ENCODE data around the gene ALDH4A1. TPM values are rescaled to one million over a fixed set of nuclear protein-coding genes. Genes with fewer than 3 reads are reported as not detected.

ALDH4A1 gene
- polyA plus RNA-seq, 3 donors from 2014 or later: 1.7 to 6.7 (median 3.8) TPM

- H3K36me3 Mint-ChIP-seq: no peaks in the 10 kb centered on the region
- peak overlapping the region in 1 of 6 donors; percentile 36 for H3K27ac Mint-ChIP-seq
- no peaks in the 10 kb centered on the region for H3K4me1 Mint-ChIP-seq
These were observed 32.3 kb downstream of the ALDH4A1 start for GRCh38 chr1:18869847-18870594.

DNA sequence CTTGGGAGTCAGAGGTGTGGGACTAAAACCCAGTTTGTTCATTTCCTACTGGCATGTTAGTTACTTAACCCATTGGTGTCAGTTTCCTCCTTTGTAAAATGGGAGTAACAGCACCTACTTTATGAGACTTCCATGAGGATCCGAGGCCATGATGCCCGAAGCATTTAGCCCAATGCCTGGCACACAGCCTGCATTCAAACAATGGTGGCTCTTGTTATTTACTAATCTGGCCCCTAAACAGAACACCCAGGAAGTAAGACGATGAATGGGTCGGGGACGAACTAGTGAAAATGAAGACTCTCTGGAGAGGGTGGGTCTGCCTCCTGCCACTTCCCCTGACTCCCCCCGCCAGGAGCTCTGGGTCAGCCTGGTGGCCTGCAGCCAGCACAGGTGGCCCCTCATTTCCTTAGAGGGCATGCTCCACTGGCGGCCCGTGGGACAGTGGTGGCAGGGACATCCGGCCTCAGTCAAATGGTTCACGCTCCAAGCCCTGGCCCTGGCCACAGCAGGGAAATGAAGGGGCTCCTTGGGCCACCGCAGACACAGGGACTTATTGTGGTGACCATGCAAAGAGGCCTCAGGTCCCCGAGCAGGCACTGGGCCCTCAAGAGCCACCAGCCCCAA, 33.4 kb downstream of the ALDH4A1 start:
- Mint-ChIP-seq H3K4me3 (no peak overlapping the region), H3K27ac (no peak overlapping the region), H3K36me3 (no peaks in the 10 kb centered on the region), H3K27me3 (ENCODE audit: low read depth in 3 of 3) (peaks cover 2 to 4% (median 3%) of the 10 kb centered on the region in 3 donors), H3K4me1 (no peaks in the 10 kb centered on the region), H3K9me3 (no peaks in the 10 kb centered on the region)
- DNase-seq: no peak

More at GRCh38 chr1:18869847-18870594, 32.3 kb downstream of the ALDH4A1 start:
- DNase-seq: no peak
- Mint-ChIP-seq H3K27me3 (ENCODE audit: low read depth in 3 of 3) (peaks cover 1 to 2% (median 2%) of the 10 kb centered on the region in 3 donors), H3K9me3 (no peaks in the 10 kb centered on the region), H3K4me3 (no peak overlapping the region)

DNA sequence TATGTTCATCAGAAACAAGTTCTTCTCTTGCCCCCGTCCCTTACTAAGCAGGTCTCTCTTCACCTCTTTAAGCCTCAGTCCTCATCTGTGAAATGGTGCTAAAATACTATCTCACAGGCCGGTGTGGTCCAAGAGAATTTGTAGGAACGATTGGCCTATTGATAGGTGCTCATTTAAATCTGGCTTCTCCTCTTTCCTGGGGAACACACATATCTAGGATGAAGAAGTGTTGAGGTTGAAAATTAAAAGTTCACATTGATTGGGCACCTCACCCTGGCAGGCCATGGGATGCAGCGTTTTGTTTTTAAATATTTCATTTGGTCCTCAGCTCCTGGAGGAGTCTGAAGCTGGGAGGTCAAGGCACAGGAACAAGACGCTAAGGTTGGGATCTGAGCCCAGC, 34.0 kb downstream of the ALDH4A1 start:
- no peak overlapping the region for H3K4me3 Mint-ChIP-seq
- H3K36me3 Mint-ChIP-seq: no peaks in the 10 kb centered on the region
- H3K9me3 Mint-ChIP-seq: no peaks in the 10 kb centered on the region
- no peaks in the 10 kb centered on the region for H3K4me1 Mint-ChIP-seq
- H3K27ac Mint-ChIP-seq: no peak overlapping the region
- DNase-seq: no peak
- H3K27me3 Mint-ChIP-seq (ENCODE audit: low read depth in 3 of 3): peaks cover 2 to 4% (median 3%) of the 10 kb centered on the region in 3 donors

GRCh38 chr1:18866846-18867245, 35.5 kb downstream of the ALDH4A1 start:
- peaks cover 2 to 7% (median 2%) of the 10 kb centered on the region in 3 donors for H3K27me3 Mint-ChIP-seq (ENCODE audit: low read depth in 3 of 3)
- no peaks in the 10 kb centered on the region for H3K9me3 Mint-ChIP-seq
- no peak overlapping the region for H3K27ac Mint-ChIP-seq
- no peaks in the 10 kb centered on the region for H3K4me1 Mint-ChIP-seq
- DNase-seq: no peak
- no peaks in the 10 kb centered on the region for H3K36me3 Mint-ChIP-seq
- H3K4me3 Mint-ChIP-seq: no peak overlapping the region

- peaks cover 2 to 7% (median 2%) of the 10 kb centered on the region in 3 donors for H3K27me3 Mint-ChIP-seq (ENCODE audit: low read depth in 3 of 3)
- no peaks in the 10 kb centered on the region for H3K9me3 Mint-ChIP-seq
- no peaks in the 10 kb centered on the region for H3K4me1 Mint-ChIP-seq
- H3K4me3 Mint-ChIP-seq: no peak overlapping the region
- H3K27ac Mint-ChIP-seq: no peak overlapping the region
- no peak for DNase-seq
- H3K36me3 Mint-ChIP-seq: no peaks in the 10 kb centered on the region
These were observed 36.0 kb downstream of the ALDH4A1 start for GRCh38 chr1:18866314-18866713.

DNA sequence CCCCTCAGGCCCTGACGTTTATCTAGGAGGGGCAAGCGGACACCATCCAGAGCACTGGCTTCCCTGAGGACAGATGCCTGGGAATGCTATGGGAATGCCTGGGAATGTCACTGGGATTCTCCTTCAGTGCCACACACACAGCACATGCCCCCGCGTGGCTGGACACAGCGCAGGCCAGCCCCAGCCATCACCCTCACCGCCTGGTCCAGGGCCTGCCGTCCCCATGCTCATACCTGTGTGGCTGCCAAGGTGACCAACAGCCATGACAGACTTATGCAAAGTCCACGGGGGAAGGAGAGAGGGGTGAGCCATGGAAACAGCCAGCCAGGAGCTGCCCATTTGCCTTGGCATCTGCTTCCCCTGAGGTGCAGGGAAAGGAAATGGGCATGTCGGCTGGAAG, 37.2 kb downstream of the ALDH4A1 start:
- Mint-ChIP-seq H3K36me3 (no peaks in the 10 kb centered on the region), H3K4me1 (no peaks in the 10 kb centered on the region), H3K27me3 (ENCODE audit: low read depth in 3 of 3) (peaks cover 2 to 7% (median 2%) of the 10 kb centered on the region in 3 donors), H3K9me3 (no peaks in the 10 kb centered on the region), H3K4me3 (no peak overlapping the region), H3K27ac (no peak overlapping the region)
- DNase-seq: no peak

DNA sequence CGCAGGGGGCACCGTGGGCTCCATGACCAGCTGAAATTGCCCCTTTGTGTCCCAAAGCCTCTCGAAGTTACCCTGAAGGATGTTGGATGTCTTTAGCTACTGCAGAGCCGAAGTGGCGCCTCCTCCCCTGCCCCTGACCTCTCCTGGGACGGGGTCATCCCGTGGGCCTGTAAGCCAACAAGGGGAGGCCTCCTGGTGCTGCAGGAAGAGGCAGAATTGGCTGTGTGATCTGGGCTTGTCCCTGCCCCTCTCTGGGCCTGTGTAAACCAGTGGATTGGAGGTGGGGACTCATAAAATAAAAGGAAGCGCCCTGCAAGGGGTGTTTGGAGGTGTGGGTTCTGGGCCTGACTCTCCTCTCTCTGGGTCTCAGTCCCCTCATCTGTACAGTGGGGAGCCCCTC, 40.8 kb downstream of the ALDH4A1 start:
- Mint-ChIP-seq H3K36me3 (no peaks in the 10 kb centered on the region), H3K4me1 (no peaks in the 10 kb centered on the region)

GRCh38 chr1:18861082-18861481, 41.3 kb downstream of the ALDH4A1 start:
- H3K4me3 Mint-ChIP-seq: no peak overlapping the region
- no peaks in the 10 kb centered on the region for H3K9me3 Mint-ChIP-seq
- peaks cover under 1 to 6% (median 2%) of the 10 kb centered on the region in 3 donors for H3K27me3 Mint-ChIP-seq (ENCODE audit: low read depth in 3 of 3)
- no peak for DNase-seq
- H3K36me3 Mint-ChIP-seq: no peaks in the 10 kb centered on the region
- no peak overlapping the region for H3K27ac Mint-ChIP-seq
- no peaks in the 10 kb centered on the region for H3K4me1 Mint-ChIP-seq

More for the DNA sequence above, 40.8 kb downstream of the ALDH4A1 start:
- H3K4me3 Mint-ChIP-seq: no peak overlapping the region
- no peak for DNase-seq
- H3K27me3 Mint-ChIP-seq (ENCODE audit: low read depth in 3 of 3): peaks cover 0 to 5% (median 2%) of the 10 kb centered on the region in 3 donors
- H3K9me3 Mint-ChIP-seq: no peaks in the 10 kb centered on the region
- no peak overlapping the region for H3K27ac Mint-ChIP-seq

DNA sequence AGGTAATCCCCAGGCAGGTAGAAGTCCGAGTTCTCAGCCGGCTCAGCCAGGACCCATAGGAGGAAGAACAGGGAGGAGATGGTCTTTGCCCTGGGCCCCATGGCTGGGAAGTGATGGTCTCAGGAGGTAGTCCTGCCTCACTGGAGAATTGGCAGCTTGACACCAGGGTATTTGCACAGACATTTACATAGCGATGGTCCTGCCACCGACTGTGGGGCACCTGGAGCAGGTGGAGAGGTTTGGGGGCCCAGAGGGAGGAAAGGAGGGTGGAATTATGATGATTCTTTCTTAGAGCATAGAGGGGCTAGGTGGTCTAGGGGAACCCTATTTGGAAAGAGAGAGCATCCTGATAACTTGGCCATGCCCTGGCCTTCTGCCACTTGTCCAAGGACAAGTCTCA, 42.8 kb downstream of the ALDH4A1 start, which contains the start of gene TAS1R2:
TAS1R2 (minus strand) TSS at position 101 of the 400 bp plus-strand sequence; CDS start at position 101, 0 bp downstream.
- no peaks in the 10 kb centered on the region for H3K4me1 Mint-ChIP-seq
- no peak for DNase-seq
- H3K9me3 Mint-ChIP-seq: no peaks in the 10 kb centered on the region
- H3K27me3 Mint-ChIP-seq (ENCODE audit: low read depth in 3 of 3): peaks cover 2 to 8% (median 3%) of the 10 kb centered on the region in 3 donors
- no peak within 1 kb of the TSS for H3K4me3 Mint-ChIP-seq
- H3K36me3 Mint-ChIP-seq: no peaks in the 10 kb centered on the region
- H3K27ac Mint-ChIP-seq: no peak within 1 kb of the TSS

- Mint-ChIP-seq H3K4me1 (no peaks in the 10 kb centered on the region), H3K4me3 (no peak overlapping the region), H3K27ac (no peak overlapping the region), H3K36me3 (no peaks in the 10 kb centered on the region), H3K9me3 (no peaks in the 10 kb centered on the region), H3K27me3 (ENCODE audit: low read depth in 3 of 3) (peaks cover 2 to 8% (median 3%) of the 10 kb centered on the region in 3 donors)
- peak in 2 of 3 donors; percentile 30 to 37 for DNase-seq
These were observed 44.2 kb downstream of the ALDH4A1 start for GRCh38 chr1:18858070-18858688.

- peaks cover 2 to 6% (median 3%) of the 10 kb centered on the region in 3 donors for H3K27me3 Mint-ChIP-seq (ENCODE audit: low read depth in 3 of 3)
- H3K4me3 Mint-ChIP-seq: no peak overlapping the region
- H3K36me3 Mint-ChIP-seq: no peaks in the 10 kb centered on the region
- DNase-seq: no peak
- no peak overlapping the region for H3K27ac Mint-ChIP-seq
- no peaks in the 10 kb centered on the region for H3K9me3 Mint-ChIP-seq
- H3K4me1 Mint-ChIP-seq: no peaks in the 10 kb centered on the region
These were observed 45.9 kb downstream of the ALDH4A1 start for GRCh38 chr1:18856435-18856834.

DNA sequence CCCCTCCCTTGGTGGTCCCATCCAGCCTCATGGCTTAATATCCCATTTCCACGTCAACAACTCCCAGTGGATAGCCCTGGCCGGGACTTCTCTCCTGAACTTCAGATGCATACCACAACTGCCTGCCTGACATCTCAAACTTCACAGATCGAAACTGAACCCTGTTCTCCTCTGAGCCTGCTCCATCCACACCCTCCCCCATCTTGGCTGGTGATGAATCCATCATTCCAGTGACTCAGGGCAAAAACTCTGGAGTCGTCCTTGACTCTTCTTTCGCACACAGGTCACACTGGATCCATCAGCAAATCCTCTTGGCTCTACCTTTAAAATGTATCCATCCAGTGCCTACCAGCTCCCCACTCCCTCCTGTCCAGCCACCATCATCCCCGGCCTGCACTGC, 46.8 kb downstream of the ALDH4A1 start:
- H3K36me3 Mint-ChIP-seq: no peaks in the 10 kb centered on the region
- H3K9me3 Mint-ChIP-seq: no peaks in the 10 kb centered on the region
- H3K27ac Mint-ChIP-seq: no peak overlapping the region
- H3K27me3 Mint-ChIP-seq (ENCODE audit: low read depth in 3 of 3): peaks cover 2 to 6% (median 3%) of the 10 kb centered on the region in 3 donors
- no peak for DNase-seq
- H3K4me3 Mint-ChIP-seq: no peak overlapping the region
- H3K4me1 Mint-ChIP-seq: no peaks in the 10 kb centered on the region

GRCh38 chr1:18854331-18855025, 47.9 kb downstream of the ALDH4A1 start:
- Mint-ChIP-seq H3K27me3 (ENCODE audit: low read depth in 3 of 3) (peaks cover 2 to 6% (median 3%) of the 10 kb centered on the region in 3 donors), H3K36me3 (no peaks in the 10 kb centered on the region), H3K9me3 (no peaks in the 10 kb centered on the region), H3K4me1 (no peaks in the 10 kb centered on the region), H3K27ac (no peak overlapping the region), H3K4me3 (no peak overlapping the region)
- no peak for DNase-seq
